ENCODE results near the gene MAMDC4.

- TF ChIP-seq, protein P1, sequence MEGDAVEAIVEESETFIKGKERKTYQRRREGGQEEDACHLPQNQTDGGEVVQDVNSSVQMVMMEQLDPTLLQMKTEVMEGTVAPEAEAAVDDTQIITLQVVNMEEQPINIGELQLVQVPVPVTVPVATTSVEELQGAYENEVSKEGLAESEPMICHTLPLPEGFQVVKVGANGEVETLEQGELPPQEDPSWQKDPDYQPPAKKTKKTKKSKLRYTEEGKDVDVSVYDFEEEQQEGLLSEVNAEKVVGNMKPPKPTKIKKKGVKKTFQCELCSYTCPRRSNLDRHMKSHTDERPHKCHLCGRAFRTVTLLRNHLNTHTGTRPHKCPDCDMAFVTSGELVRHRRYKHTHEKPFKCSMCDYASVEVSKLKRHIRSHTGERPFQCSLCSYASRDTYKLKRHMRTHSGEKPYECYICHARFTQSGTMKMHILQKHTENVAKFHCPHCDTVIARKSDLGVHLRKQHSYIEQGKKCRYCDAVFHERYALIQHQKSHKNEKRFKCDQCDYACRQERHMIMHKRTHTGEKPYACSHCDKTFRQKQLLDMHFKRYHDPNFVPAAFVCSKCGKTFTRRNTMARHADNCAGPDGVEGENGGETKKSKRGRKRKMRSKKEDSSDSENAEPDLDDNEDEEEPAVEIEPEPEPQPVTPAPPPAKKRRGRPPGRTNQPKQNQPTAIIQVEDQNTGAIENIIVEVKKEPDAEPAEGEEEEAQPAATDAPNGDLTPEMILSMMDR (conservative IDR thresholded peaks at IDR 0.05; ENCODE audit: low read length), result no peak
- no peak for TF ChIP-seq EZH2phosphoT487 (IDR thresholded peaks at IDR 0.05; ENCODE audit: borderline replicate concordance)
These were observed 48.4 kb downstream of the MAMDC4 start for GRCh38 chr9:136900556-136900955.
